ENCODE results near the gene GPC6.

DNA sequence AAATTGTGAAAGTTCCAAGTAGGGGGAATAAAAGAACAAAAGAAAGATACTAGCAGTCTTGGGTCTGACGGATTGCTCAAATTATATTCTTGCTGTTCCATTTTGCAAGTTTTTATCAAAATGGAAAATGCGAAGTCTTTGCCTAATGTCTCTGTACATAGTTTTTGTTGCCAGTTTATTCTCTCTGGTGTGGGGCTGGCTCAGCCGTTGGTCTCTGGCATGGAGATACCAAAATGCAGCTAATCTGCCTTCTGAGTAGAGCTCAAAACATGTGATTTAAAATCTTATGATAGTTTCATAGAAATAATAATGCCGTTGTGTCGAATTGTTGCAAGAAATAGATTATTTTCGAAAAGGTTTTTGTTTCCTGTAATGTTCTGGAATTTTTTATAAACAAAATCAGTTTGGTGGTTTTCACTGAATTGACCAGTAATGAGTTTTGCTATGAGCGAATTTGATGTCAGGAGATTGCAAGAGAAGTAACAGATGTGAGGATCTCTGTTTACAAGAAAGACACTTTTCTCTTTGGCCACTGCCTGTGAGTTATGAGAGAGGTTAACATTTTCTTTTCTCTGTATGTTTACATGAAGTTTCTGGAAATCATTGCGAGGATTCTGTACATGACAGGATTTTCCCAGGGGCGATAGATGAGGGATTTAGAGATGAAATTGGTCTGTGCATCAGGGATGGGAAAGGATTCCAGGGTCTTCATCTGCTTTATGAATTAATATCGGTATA, 1105.9 kb downstream of the GPC6 start:
- TF ChIP-seq POLR2AphosphoS5 (IDR thresholded peaks at IDR 0.05; ENCODE audit: low read depth) = no peak
- TF ChIP-seq, protein P1, sequence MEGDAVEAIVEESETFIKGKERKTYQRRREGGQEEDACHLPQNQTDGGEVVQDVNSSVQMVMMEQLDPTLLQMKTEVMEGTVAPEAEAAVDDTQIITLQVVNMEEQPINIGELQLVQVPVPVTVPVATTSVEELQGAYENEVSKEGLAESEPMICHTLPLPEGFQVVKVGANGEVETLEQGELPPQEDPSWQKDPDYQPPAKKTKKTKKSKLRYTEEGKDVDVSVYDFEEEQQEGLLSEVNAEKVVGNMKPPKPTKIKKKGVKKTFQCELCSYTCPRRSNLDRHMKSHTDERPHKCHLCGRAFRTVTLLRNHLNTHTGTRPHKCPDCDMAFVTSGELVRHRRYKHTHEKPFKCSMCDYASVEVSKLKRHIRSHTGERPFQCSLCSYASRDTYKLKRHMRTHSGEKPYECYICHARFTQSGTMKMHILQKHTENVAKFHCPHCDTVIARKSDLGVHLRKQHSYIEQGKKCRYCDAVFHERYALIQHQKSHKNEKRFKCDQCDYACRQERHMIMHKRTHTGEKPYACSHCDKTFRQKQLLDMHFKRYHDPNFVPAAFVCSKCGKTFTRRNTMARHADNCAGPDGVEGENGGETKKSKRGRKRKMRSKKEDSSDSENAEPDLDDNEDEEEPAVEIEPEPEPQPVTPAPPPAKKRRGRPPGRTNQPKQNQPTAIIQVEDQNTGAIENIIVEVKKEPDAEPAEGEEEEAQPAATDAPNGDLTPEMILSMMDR (IDR thresholded peaks at IDR 0.05; ENCODE audit: insufficient read depth, low read length) = no peak

All from HL-60 (cell line).